ENCODE results near the gene GIMAP1.

GIMAP1 gene

GRCh38 chr7:150737265-150738055 is 21.0 kb downstream of the GIMAP1 start, which contains the start of gene GIMAP5:
GIMAP5 (plus strand) TSS chr7:150737418; CDS start chr7:150740885, 3,467 bp downstream.
- Histone ChIP-seq H3K4me1 (ENCODE audit: low read length) (no peaks in the 10 kb centered on the region), H3K9me2 (replicated peaks; ENCODE audit: insufficient read depth, low read length) (no peaks in the 10 kb centered on the region), H3K27ac (ENCODE audit: low read length) (no peak within 1 kb of the TSS), H3K36me3 (replicated peaks; ENCODE audit: insufficient read depth, low read length) (no peaks in the 10 kb centered on the region), H3K4me3 (ENCODE audit: low read length) (no peak within 1 kb of the TSS), H3K79me2 (ENCODE audit: low read length) (no peaks in the 10 kb centered on the region), H3K4me2 (ENCODE audit: low read depth, low read length) (no peak within 1 kb of the TSS; the same call in 1 of the 2 replicates), H3K27me3 (replicated peaks; ENCODE audit: insufficient read depth, low read length) (no peaks in the 10 kb centered on the region), H4K20me1 (ENCODE audit: insufficient read depth, low read length) (no peaks in the 10 kb centered on the region), H2AFZ (ENCODE audit: low read length) (peak within 1 kb of the TSS; percentile 16; the same call in 1 of the 2 replicates), H3F3A (ENCODE audit: insufficient read depth, low read length) (no peaks in the 10 kb centered on the region), H3K9ac (ENCODE audit: low read length) (no peak within 1 kb of the TSS), H3K9me3 (replicated peaks; ENCODE audit: insufficient read depth, low read length) (no peaks in the 10 kb centered on the region)
- DNase-seq = no peak
- no peak for TF ChIP-seq EZH2phosphoT487 (IDR thresholded peaks at IDR 0.05; ENCODE audit: low read length)
- TF ChIP-seq CTCF (IDR thresholded peaks at IDR 0.05; ENCODE audit: low read length) = no peak
- TF ChIP-seq EZH2 (optimal IDR thresholded peaks at IDR 0.05; ENCODE audit: low read depth, low read length) = no peak

DNA sequence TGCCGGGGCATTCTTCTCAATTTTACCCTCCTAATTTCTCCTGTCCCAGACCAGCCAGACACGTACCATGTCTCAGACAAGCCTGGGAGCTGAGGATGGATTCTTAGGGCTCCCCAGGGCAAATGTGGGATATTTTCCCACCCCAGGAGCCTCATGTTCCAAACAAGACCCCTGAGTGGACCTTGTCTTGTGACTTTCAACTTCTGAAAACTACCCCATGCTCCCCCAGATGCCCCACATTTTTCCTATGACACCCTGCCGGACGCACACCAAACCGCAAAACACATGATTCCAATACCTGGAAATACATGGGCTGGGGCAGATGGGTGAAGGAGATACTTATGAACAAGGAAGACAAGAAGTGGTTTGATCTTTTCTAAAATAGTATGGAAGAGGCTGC is 21.7 kb downstream of the GIMAP1 start:
- DNase-seq = no peak
- H3K36me3 ChIP-seq (replicated peaks; ENCODE audit: insufficient read depth, low read length) = no peaks in the 10 kb centered on the region
- H3K9me3 ChIP-seq (replicated peaks; ENCODE audit: insufficient read depth, low read length) = no peaks in the 10 kb centered on the region
- H2AFZ ChIP-seq (ENCODE audit: low read length) = no peak overlapping the region
- no peaks in the 10 kb centered on the region for H3K4me1 ChIP-seq (ENCODE audit: low read length)
- no peaks in the 10 kb centered on the region for H3F3A ChIP-seq (ENCODE audit: insufficient read depth, low read length)
- H3K9me2 ChIP-seq (replicated peaks; ENCODE audit: insufficient read depth, low read length) = no peaks in the 10 kb centered on the region
- H3K9ac ChIP-seq (ENCODE audit: low read length) = no peak overlapping the region
- H3K4me2 ChIP-seq (ENCODE audit: low read depth, low read length) = no peak overlapping the region
- no peaks in the 10 kb centered on the region for H3K79me2 ChIP-seq (ENCODE audit: low read length)
- H3K27me3 ChIP-seq (replicated peaks; ENCODE audit: insufficient read depth, low read length) = no peaks in the 10 kb centered on the region
- H4K20me1 ChIP-seq (ENCODE audit: insufficient read depth, low read length) = no peaks in the 10 kb centered on the region
- TF ChIP-seq CTCF (IDR thresholded peaks at IDR 0.05; ENCODE audit: low read length) = no peak
- no peak for TF ChIP-seq EZH2phosphoT487 (IDR thresholded peaks at IDR 0.05; ENCODE audit: low read length)
- no peak for TF ChIP-seq EZH2 (optimal IDR thresholded peaks at IDR 0.05; ENCODE audit: low read depth, low read length)
- H3K4me3 ChIP-seq (ENCODE audit: low read length) = no peak overlapping the region
- H3K27ac ChIP-seq (ENCODE audit: low read length) = no peak overlapping the region

- Histone ChIP-seq H3K9me2 (replicated peaks; ENCODE audit: insufficient read depth, low read length) (no peaks in the 10 kb centered on the region), H3K4me3 (ENCODE audit: low read length) (no peak overlapping the region), H3K27me3 (replicated peaks; ENCODE audit: insufficient read depth, low read length) (no peaks in the 10 kb centered on the region), H3K4me1 (ENCODE audit: low read length) (no peaks in the 10 kb centered on the region), H4K20me1 (ENCODE audit: insufficient read depth, low read length) (no peaks in the 10 kb centered on the region), H3K9ac (ENCODE audit: low read length) (no peak overlapping the region), H3K79me2 (ENCODE audit: low read length) (no peaks in the 10 kb centered on the region), H3K36me3 (replicated peaks; ENCODE audit: insufficient read depth, low read length) (no peaks in the 10 kb centered on the region), H3K4me2 (ENCODE audit: low read depth, low read length) (no peak overlapping the region), H3K27ac (ENCODE audit: low read length) (no peak overlapping the region), H3F3A (ENCODE audit: insufficient read depth, low read length) (no peaks in the 10 kb centered on the region), H2AFZ (ENCODE audit: low read length) (no peak overlapping the region), H3K9me3 (replicated peaks; ENCODE audit: insufficient read depth, low read length) (no peaks in the 10 kb centered on the region)
- TF ChIP-seq EZH2 (optimal IDR thresholded peaks at IDR 0.05; ENCODE audit: low read depth, low read length) (no peak), EZH2phosphoT487 (IDR thresholded peaks at IDR 0.05; ENCODE audit: low read length) (no peak), CTCF (IDR thresholded peaks at IDR 0.05; ENCODE audit: low read length) (no peak)
- no peak for DNase-seq
These were observed 22.2 kb downstream of the GIMAP1 start for GRCh38 chr7:150738591-150739001.
